Gastrocnemius medialis (tissue), 4 donors: Measurements from ENCODE around the gene TLR9.

Experiments
- POLR2A ChIP-seq, 2 donors: fragments of 450-650 bp; IDR thresholded peaks; one replicate each; pipeline ENCODE4 v1.6.1; 2017; ENCODE audit warnings: antibody characterized with exemption in 2 of 2, mild to moderate bottlenecking in 2 of 2, moderate library complexity in 2 of 2
- TF ChIP-seq, protein P1 (sequence below), 5 experiments: fragments of 450-650 bp in 3 of 5; fragments of 200-600 bp in 2 of 5; sonication (generic) in 2 of 5; IDR thresholded peaks in 4 of 5; conservative IDR thresholded peaks in 1 of 5; 1 replicate in 4 of 5; 2 replicates in 1 of 5; pipeline ENCODE4 v1.5.1; 2016 to 2019; ENCODE audit warnings: antibody characterized with exemption in 5 of 5, mild to moderate bottlenecking in 3 of 5, moderate library complexity in 3 of 5

DNA sequence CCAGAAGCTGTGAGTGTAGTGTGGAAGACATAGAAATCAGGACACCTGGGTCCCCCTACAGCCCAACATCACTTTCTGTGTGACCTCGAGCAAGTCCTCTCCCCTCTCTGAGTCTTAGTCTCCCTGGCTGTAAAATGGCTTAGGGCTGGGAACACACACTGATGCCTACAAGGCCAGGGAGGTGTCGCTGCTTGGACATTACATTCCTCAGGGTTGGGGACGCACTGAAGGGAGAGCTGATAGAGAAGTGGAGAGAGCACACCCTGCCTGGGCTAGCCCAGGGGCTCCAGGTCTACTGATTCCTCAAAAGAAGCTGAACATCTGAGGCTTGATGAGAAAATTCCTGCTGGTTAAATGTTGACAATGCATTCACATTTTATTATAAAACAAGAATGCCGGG lies 33.8 kb downstream of the TLR9 start:
- TF ChIP-seq, protein P1, sequence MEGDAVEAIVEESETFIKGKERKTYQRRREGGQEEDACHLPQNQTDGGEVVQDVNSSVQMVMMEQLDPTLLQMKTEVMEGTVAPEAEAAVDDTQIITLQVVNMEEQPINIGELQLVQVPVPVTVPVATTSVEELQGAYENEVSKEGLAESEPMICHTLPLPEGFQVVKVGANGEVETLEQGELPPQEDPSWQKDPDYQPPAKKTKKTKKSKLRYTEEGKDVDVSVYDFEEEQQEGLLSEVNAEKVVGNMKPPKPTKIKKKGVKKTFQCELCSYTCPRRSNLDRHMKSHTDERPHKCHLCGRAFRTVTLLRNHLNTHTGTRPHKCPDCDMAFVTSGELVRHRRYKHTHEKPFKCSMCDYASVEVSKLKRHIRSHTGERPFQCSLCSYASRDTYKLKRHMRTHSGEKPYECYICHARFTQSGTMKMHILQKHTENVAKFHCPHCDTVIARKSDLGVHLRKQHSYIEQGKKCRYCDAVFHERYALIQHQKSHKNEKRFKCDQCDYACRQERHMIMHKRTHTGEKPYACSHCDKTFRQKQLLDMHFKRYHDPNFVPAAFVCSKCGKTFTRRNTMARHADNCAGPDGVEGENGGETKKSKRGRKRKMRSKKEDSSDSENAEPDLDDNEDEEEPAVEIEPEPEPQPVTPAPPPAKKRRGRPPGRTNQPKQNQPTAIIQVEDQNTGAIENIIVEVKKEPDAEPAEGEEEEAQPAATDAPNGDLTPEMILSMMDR (IDR thresholded peaks at IDR 0.05 in 4 of 5, conservative IDR thresholded peaks at IDR 0.05 in 1 of 5) = no peak
- TF ChIP-seq POLR2A (IDR thresholded peaks at IDR 0.05) = no peak
